H7 (cell line): Measurements from ENCODE around the gene BRINP2. TPM values are rescaled to one million over a fixed set of nuclear protein-coding genes. Genes with fewer than 3 reads are reported as not detected.
"Not testable (repeated sequence)": the region's sequence is repeated elsewhere in the genome, so short reads cannot be mapped to it uniquely, and the experiment has no call there.

Source experiments
- DNase-seq: peaks from one replicate; pipeline ENCODE4 v3.0.0; 2012
- H3K27me3 ChIP-seq: 2 replicates; pipeline ENCODE4 v1.6.0; 2011; ENCODE audit warnings: mild to moderate bottlenecking, low read length; ENCODE audit not compliant: control insufficient read depth, insufficient read depth
- H3K36me3 ChIP-seq: replicated peaks from 2 replicates; pipeline ENCODE4 v1.5.1; 2011; ENCODE audit warnings: low read length; ENCODE audit not compliant: control insufficient read depth, insufficient read depth
- H3K4me3 ChIP-seq: 2 replicates; pipeline ENCODE4 v1.5.1; 2011; ENCODE audit warnings: low read depth, mild to moderate bottlenecking, control low read depth, low read length, moderate library complexity; ENCODE audit not compliant: insufficient read depth
- total RNA-seq: library from RNA; depleted of rRNA; stranded (reverse); fragments of >200 nt; shearing (Covaris generic); gene quantifications from 2 replicates; pipeline ENCODE4 v1.2.3, GENCODE V29; 2014

The BRINP2 gene
- total RNA-seq, 1 experiment from 2014 or later, result not detected

GRCh38 chr1:177300431-177300830, 129.7 kb downstream of the BRINP2 start:
- Histone ChIP-seq H3K36me3 (no peaks in the 10 kb centered on the region), H3K27me3 (no peaks in the 10 kb centered on the region), H3K4me3 (no peak overlapping the region)
- DNase-seq, result no peak

- DNase-seq, result no peak
- Histone ChIP-seq H3K27me3 (no peaks in the 10 kb centered on the region), H3K4me3 (no peak overlapping the region), H3K36me3 (no peaks in the 10 kb centered on the region)
Measured at GRCh38 chr1:177301425-177302124, 130.8 kb downstream of the BRINP2 start.

GRCh38 chr1:177302357-177303044, 131.7 kb downstream of the BRINP2 start:
- no peak for DNase-seq

GRCh38 chr1:177305040-177306018, 134.6 kb downstream of the BRINP2 start:
- Histone ChIP-seq H3K4me3 (no peak overlapping the region), H3K36me3 (no peaks in the 10 kb centered on the region), H3K27me3 (no peaks in the 10 kb centered on the region)
- no peak for DNase-seq

More at GRCh38 chr1:177302357-177303044, 131.7 kb downstream of the BRINP2 start:
- Histone ChIP-seq H3K4me3 (no peak overlapping the region), H3K36me3 (no peaks in the 10 kb centered on the region), H3K27me3 (no peaks in the 10 kb centered on the region)

- Histone ChIP-seq H3K27me3 (no peaks in the 10 kb centered on the region), H3K36me3 (no peaks in the 10 kb centered on the region), H3K4me3 (no peak overlapping the region)
- no peak for DNase-seq
Measured at GRCh38 chr1:177306019-177306415, 135.3 kb downstream of the BRINP2 start.

- H3K4me3 ChIP-seq, result no peak overlapping the region
- H3K27me3 ChIP-seq, result no peaks in the 10 kb centered on the region
- no peak for DNase-seq
- H3K36me3 ChIP-seq, result no peaks in the 10 kb centered on the region
Measured at GRCh38 chr1:177306981-177307380, 136.2 kb downstream of the BRINP2 start.

GRCh38 chr1:177307771-177308170, 137.0 kb downstream of the BRINP2 start:
- Histone ChIP-seq H3K36me3 (no peaks in the 10 kb centered on the region), H3K4me3 (no peak overlapping the region), H3K27me3 (no peaks in the 10 kb centered on the region)
- DNase-seq, result no peak

GRCh38 chr1:177309880-177310279, 139.1 kb downstream of the BRINP2 start:
- Histone ChIP-seq H3K27me3 (no peaks in the 10 kb centered on the region), H3K36me3 (no peaks in the 10 kb centered on the region), H3K4me3 (no peak overlapping the region)
- DNase-seq, result no peak

GRCh38 chr1:177310326-177310725, 139.6 kb downstream of the BRINP2 start:
- H3K27me3 ChIP-seq, result no peaks in the 10 kb centered on the region
- no peak overlapping the region for H3K4me3 ChIP-seq
- DNase-seq, result no peak
- no peaks in the 10 kb centered on the region for H3K36me3 ChIP-seq

GRCh38 chr1:177311111-177311510, 140.4 kb downstream of the BRINP2 start:
- DNase-seq, result no peak
- Histone ChIP-seq H3K27me3 (no peaks in the 10 kb centered on the region), H3K36me3 (no peaks in the 10 kb centered on the region), H3K4me3 (no peak overlapping the region)

GRCh38 chr1:177311586-177311985, 140.8 kb downstream of the BRINP2 start:
- DNase-seq, result no peak
- Histone ChIP-seq H3K4me3 (no peak overlapping the region), H3K27me3 (no peaks in the 10 kb centered on the region), H3K36me3 (no peaks in the 10 kb centered on the region)

GRCh38 chr1:177315261-177315660, 144.5 kb downstream of the BRINP2 start:
- Histone ChIP-seq H3K36me3 (no peaks in the 10 kb centered on the region), H3K27me3 (no peaks in the 10 kb centered on the region), H3K4me3 (no peak overlapping the region)
- no peak for DNase-seq

- H3K4me3 ChIP-seq, result no peak overlapping the region
- no peaks in the 10 kb centered on the region for H3K27me3 ChIP-seq
- no peak for DNase-seq
- H3K36me3 ChIP-seq, result no peaks in the 10 kb centered on the region
Measured at GRCh38 chr1:177315761-177316160, 145.0 kb downstream of the BRINP2 start.

GRCh38 chr1:177321434-177321833, 150.7 kb downstream of the BRINP2 start:
- DNase-seq, H3K27me3 ChIP-seq, H3K4me3 ChIP-seq, H3K36me3 ChIP-seq: not testable (repeated sequence)
